ENCODE measurements around the gene CACNB2. TPM values are rescaled to one million over a fixed set of nuclear protein-coding genes. Genes with fewer than 3 reads are reported as not detected.

Gene CACNB2
- total RNA-seq, 1 experiment from 2014 or later, result 0.07 TPM

DNA sequence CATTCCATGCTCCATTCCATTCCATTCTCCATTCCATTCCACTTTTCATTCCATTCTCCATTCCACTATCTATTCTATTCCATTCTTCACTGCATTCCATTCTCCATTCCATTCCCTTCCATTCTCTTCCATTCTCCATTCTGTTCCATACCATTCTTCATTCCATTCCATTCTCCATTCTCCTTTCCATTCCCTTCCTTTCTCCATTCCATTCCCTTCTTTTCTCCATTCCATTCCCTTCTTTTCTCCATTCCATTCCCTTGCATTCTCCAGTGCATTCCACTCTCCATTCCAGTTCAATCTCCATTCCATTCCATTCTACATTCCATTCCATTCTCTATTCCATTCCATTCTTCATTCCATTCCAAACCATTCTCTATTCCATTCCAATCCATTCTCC is 430.9 kb downstream of the CACNB2 start:
- CTCF ChIA-PET, result no interaction called here
- intact Hi-C loops (cut with micrococcal nuclease), result no loop called here
- BruUV-seq (replicated peaks), result no TSS peak

DNA sequence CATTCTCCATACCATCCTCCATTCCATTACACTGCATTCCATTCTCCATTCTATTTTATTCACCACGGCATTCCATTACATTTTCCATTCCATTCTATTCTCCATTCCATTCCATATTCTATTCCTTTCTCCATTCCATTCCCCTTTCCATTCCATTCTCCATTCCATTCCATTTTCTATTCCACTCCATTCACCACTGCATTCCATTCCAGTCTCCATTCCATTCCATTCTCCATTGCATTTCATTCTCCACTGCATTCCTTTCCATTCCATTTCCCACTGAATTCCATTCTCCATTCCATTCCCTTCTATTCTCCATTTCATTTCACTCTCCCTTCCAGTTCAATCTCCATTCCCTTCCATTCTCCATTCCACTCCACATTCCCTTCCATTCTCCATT is 431.6 kb downstream of the CACNB2 start:
- CTCF ChIA-PET, result no interaction called here
- H3K4me3 ChIP-seq (ENCODE audit: low read length), result no peak overlapping the region
- POLR2A ChIA-PET (ENCODE audit: unreplicated experiment), result no interaction called here
- TF ChIP-seq EZH2phosphoT487 (IDR thresholded peaks at IDR 0.05; ENCODE audit: borderline replicate concordance, low read length) (no peak), EZH2 (IDR thresholded peaks at IDR 0.05; ENCODE audit: low read length, unreplicated experiment) (no peak)
- TF ChIP-seq, protein P1, sequence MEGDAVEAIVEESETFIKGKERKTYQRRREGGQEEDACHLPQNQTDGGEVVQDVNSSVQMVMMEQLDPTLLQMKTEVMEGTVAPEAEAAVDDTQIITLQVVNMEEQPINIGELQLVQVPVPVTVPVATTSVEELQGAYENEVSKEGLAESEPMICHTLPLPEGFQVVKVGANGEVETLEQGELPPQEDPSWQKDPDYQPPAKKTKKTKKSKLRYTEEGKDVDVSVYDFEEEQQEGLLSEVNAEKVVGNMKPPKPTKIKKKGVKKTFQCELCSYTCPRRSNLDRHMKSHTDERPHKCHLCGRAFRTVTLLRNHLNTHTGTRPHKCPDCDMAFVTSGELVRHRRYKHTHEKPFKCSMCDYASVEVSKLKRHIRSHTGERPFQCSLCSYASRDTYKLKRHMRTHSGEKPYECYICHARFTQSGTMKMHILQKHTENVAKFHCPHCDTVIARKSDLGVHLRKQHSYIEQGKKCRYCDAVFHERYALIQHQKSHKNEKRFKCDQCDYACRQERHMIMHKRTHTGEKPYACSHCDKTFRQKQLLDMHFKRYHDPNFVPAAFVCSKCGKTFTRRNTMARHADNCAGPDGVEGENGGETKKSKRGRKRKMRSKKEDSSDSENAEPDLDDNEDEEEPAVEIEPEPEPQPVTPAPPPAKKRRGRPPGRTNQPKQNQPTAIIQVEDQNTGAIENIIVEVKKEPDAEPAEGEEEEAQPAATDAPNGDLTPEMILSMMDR (conservative IDR thresholded peaks at IDR 0.05; ENCODE audit: low read depth, low read length), result no peak
- DNase-seq, result no peak
- H3K9me3 ChIP-seq (ENCODE audit: low read length), result no peaks in the 10 kb centered on the region; the same call in 1 of the 2 replicates
- H2AFZ ChIP-seq (ENCODE audit: low read length), result no peak overlapping the region
- H3K27me3 ChIP-seq (ENCODE audit: low read length), result no peaks in the 10 kb centered on the region
- no TSS peak for BruUV-seq (replicated peaks)
- H3K9me2 ChIP-seq (replicated peaks; ENCODE audit: low read length), result no peaks in the 10 kb centered on the region
- no peaks in the 10 kb centered on the region for H3K4me1 ChIP-seq (ENCODE audit: insufficient read depth, low read length)
- H3K79me2 ChIP-seq (ENCODE audit: low read length), result no peaks in the 10 kb centered on the region
- H3K9ac ChIP-seq (ENCODE audit: low read length), result no peak overlapping the region
- H3K4me2 ChIP-seq (ENCODE audit: low read length), result no peak overlapping the region
- H4K20me1 ChIP-seq (ENCODE audit: low read length), result no peaks in the 10 kb centered on the region
- no peaks in the 10 kb centered on the region for H3K36me3 ChIP-seq (ENCODE audit: low read depth, low read length)
- ATAC-seq, result no peak
- no peak overlapping the region for H3K27ac ChIP-seq (ENCODE audit: low read length)
- no peaks in the 10 kb centered on the region for H3F3A ChIP-seq (ENCODE audit: low read length, unreplicated experiment)
- intact Hi-C loops (cut with micrococcal nuclease), result no loop called here

More for the DNA sequence above, 430.9 kb downstream of the CACNB2 start:
- no peak for TF ChIP-seq EZH2phosphoT487 (IDR thresholded peaks at IDR 0.05; ENCODE audit: borderline replicate concordance, low read length)
- no peak for TF ChIP-seq EZH2 (IDR thresholded peaks at IDR 0.05; ENCODE audit: low read length, unreplicated experiment)
- TF ChIP-seq, protein P1 (conservative IDR thresholded peaks at IDR 0.05; ENCODE audit: low read depth, low read length), result no peak
- Histone ChIP-seq H3K27ac (ENCODE audit: low read length) (no peak overlapping the region), H3K4me2 (ENCODE audit: low read length) (no peak overlapping the region), H3K4me1 (ENCODE audit: insufficient read depth, low read length) (no peaks in the 10 kb centered on the region), H3K27me3 (ENCODE audit: low read length) (no peaks in the 10 kb centered on the region), H3F3A (ENCODE audit: low read length, unreplicated experiment) (no peaks in the 10 kb centered on the region), H3K9ac (ENCODE audit: low read length) (no peak overlapping the region), H3K9me3 (ENCODE audit: low read length) (no peaks in the 10 kb centered on the region; the same call in 1 of the 2 replicates), H3K4me3 (ENCODE audit: low read length) (no peak overlapping the region), H3K9me2 (replicated peaks; ENCODE audit: low read length) (no peaks in the 10 kb centered on the region), H3K36me3 (ENCODE audit: low read depth, low read length) (no peaks in the 10 kb centered on the region), H4K20me1 (ENCODE audit: low read length) (no peaks in the 10 kb centered on the region), H3K79me2 (ENCODE audit: low read length) (no peaks in the 10 kb centered on the region), H2AFZ (ENCODE audit: low read length) (no peak overlapping the region)
- POLR2A ChIA-PET (ENCODE audit: unreplicated experiment), result no interaction called here
- no peak for ATAC-seq
- no peak for DNase-seq

DNA sequence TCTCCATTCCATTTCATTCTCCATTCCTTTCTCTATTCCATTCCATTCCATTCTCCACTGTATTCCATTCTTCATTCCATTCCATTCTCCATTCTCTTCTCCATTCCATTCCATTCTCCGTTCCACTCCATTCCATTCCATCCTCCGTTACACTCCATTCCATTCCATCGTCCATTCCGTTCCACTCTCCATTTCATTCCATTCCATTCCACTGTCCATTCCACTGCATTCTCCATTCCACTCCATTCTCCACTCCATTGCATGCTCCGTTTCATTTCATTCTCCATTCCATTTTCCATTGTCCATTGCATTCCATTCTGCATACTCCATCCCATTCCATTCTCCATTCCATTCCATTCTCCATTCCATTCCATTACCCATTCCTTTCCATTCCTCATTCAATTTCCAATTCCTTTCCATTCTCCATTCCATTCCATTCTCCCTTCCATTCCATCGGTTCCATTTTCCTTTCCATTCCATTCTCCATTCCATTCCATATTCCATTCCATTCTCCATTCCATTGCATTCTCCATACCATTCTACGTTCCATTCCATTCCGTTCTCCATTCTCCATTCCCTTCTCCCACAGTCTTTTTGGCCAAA is 432.8 kb downstream of the CACNB2 start:
- Histone ChIP-seq H3K36me3 (ENCODE audit: low read depth, low read length) (peaks cover 5% of the 10 kb centered on the region; the same call in 1 of the 2 replicates), H4K20me1 (ENCODE audit: low read length) (no peaks in the 10 kb centered on the region), H3K79me2 (ENCODE audit: low read length) (no peaks in the 10 kb centered on the region), H3K27me3 (ENCODE audit: low read length) (no peaks in the 10 kb centered on the region), H3K9ac (ENCODE audit: low read length) (no peak overlapping the region), H3K9me3 (ENCODE audit: low read length) (no peaks in the 10 kb centered on the region; the same call in 1 of the 2 replicates), H3K27ac (ENCODE audit: low read length) (no peak overlapping the region), H3K4me1 (ENCODE audit: insufficient read depth, low read length) (no peaks in the 10 kb centered on the region), H3K4me3 (ENCODE audit: low read length) (no peak overlapping the region), H3K9me2 (replicated peaks; ENCODE audit: low read length) (no peaks in the 10 kb centered on the region), H3K4me2 (ENCODE audit: low read length) (no peak overlapping the region), H2AFZ (ENCODE audit: low read length) (no peak overlapping the region), H3F3A (ENCODE audit: low read length, unreplicated experiment) (no peaks in the 10 kb centered on the region)
- TF ChIP-seq EZH2phosphoT487 (IDR thresholded peaks at IDR 0.05; ENCODE audit: borderline replicate concordance, low read length), result no peak
- TF ChIP-seq, protein P1 (conservative IDR thresholded peaks at IDR 0.05; ENCODE audit: low read depth, low read length), result no peak
- TF ChIP-seq EZH2 (IDR thresholded peaks at IDR 0.05; ENCODE audit: low read length, unreplicated experiment), result no peak
- ChIA-PET CTCF (no interaction called here), POLR2A (ENCODE audit: unreplicated experiment) (no interaction called here)
- no TSS peak for BruUV-seq (replicated peaks)
- ATAC-seq, result no peak
- intact Hi-C loops (cut with micrococcal nuclease), result no loop called here
- DNase-seq, result no peak
